ENCODE measurements around the gene TMEM97. TPM values are rescaled to one million over a fixed set of nuclear protein-coding genes. Genes with fewer than 3 reads are reported as not detected.
A peak's percentile ranks its signal among the peaks of the same experiment; 100 is the strongest.

The TMEM97 gene
- total RNA-seq, 2 donors from 2014 or later, result 72.1 to 80.7 TPM

GRCh38 chr17:28317099-28317965 is 1.7 kb upstream of the TMEM97 start:
- H3K9ac ChIP-seq (ENCODE audit: extremely low read depth, low read length, poor library complexity, severe bottlenecking), result no peak overlapping the region
- no peak for TF ChIP-seq CTCF (conservative IDR thresholded peaks at IDR 0.05)
- peaks cover 10% of the 10 kb centered on the region for H3K36me3 Mint-ChIP-seq (ENCODE audit: low read depth)
- peak overlapping the region; percentile 91 for H3K4me3 Mint-ChIP-seq
- no peaks in the 10 kb centered on the region for H3K9me3 Mint-ChIP-seq
- no peak overlapping the region for H3K27ac ChIP-seq (ENCODE audit: low read depth, low read length)
- H3K4me1 Mint-ChIP-seq, result peaks cover 38% of the 10 kb centered on the region
- no peaks in the 10 kb centered on the region for H3K4me1 ChIP-seq (ENCODE audit: control insufficient read depth, insufficient read depth, low read length)
- H3K27ac Mint-ChIP-seq, result no peak overlapping the region
- H3K27me3 Mint-ChIP-seq (ENCODE audit: insufficient read depth), result peaks cover 15% of the 10 kb centered on the region
- DNase-seq, result peak; percentile 72
- no peaks in the 10 kb centered on the region for H3K36me3 ChIP-seq (ENCODE audit: control insufficient read depth, insufficient read depth, low read length)
- no peaks in the 10 kb centered on the region for H3K9me3 ChIP-seq (ENCODE audit: control insufficient read depth, low read length)
- H3K27me3 ChIP-seq (ENCODE audit: control insufficient read depth, insufficient read depth, low read length, poor library complexity, severe bottlenecking), result peaks cover 5% of the 10 kb centered on the region
- whole genome bisulfite sequencing, 2 experiments (ENCODE audit: insufficient coverage in 1 of 2, insufficient read length in 1 of 2), result 77 to 84% methylated on average over 17 to 21 of the region's 21 CpGs
- peak overlapping the region; percentile 94 for H3K4me3 ChIP-seq (ENCODE audit: low read length)

GRCh38 chr17:28317966-28318758 is 838 bp upstream of the TMEM97 start:
- Mint-ChIP-seq H3K27me3 (ENCODE audit: insufficient read depth) (peaks cover 15% of the 10 kb centered on the region), H3K4me3 (peak overlapping the region; percentile 91), H3K36me3 (ENCODE audit: low read depth) (peaks cover 14% of the 10 kb centered on the region), H3K9me3 (no peaks in the 10 kb centered on the region), H3K27ac (peak overlapping the region; percentile 88), H3K4me1 (peaks cover 44% of the 10 kb centered on the region)
- no peaks in the 10 kb centered on the region for H3K4me1 ChIP-seq (ENCODE audit: control insufficient read depth, insufficient read depth, low read length)
- DNase-seq, result peak; percentile 84
- no peaks in the 10 kb centered on the region for H3K9me3 ChIP-seq (ENCODE audit: control insufficient read depth, low read length)
- peak overlapping the region; percentile 94 for H3K4me3 ChIP-seq (ENCODE audit: low read length)
- H3K36me3 ChIP-seq (ENCODE audit: control insufficient read depth, insufficient read depth, low read length), result no peaks in the 10 kb centered on the region
- 12 to 16% methylated on average over 10 to 40 of the region's 40 CpGs for WGBS, 2 experiments (ENCODE audit: insufficient coverage in 1 of 2, insufficient read length in 1 of 2)
- peaks cover 5% of the 10 kb centered on the region for H3K27me3 ChIP-seq (ENCODE audit: control insufficient read depth, insufficient read depth, low read length, poor library complexity, severe bottlenecking)
- no peak for TF ChIP-seq CTCF (conservative IDR thresholded peaks at IDR 0.05)
- no peak overlapping the region for H3K9ac ChIP-seq (ENCODE audit: extremely low read depth, low read length, poor library complexity, severe bottlenecking)
- H3K27ac ChIP-seq (ENCODE audit: low read depth, low read length), result peak overlapping the region; percentile 77

GRCh38 chr17:28319598-28319935 is 567 bp downstream of the TMEM97 start:
- Mint-ChIP-seq H3K27me3 (ENCODE audit: insufficient read depth) (peaks cover 15% of the 10 kb centered on the region), H3K4me3 (peak overlapping the region; percentile 91), H3K36me3 (ENCODE audit: low read depth) (peaks cover 14% of the 10 kb centered on the region), H3K9me3 (no peaks in the 10 kb centered on the region), H3K4me1 (peaks cover 50% of the 10 kb centered on the region), H3K27ac (peak overlapping the region; percentile 93)
- Histone ChIP-seq H3K4me1 (ENCODE audit: control insufficient read depth, insufficient read depth, low read length) (peaks cover 2% of the 10 kb centered on the region), H3K9ac (ENCODE audit: extremely low read depth, low read length, poor library complexity, severe bottlenecking) (peak overlapping the region; percentile 58), H3K4me3 (ENCODE audit: low read length) (peak overlapping the region; percentile 94), H3K36me3 (ENCODE audit: control insufficient read depth, insufficient read depth, low read length) (no peaks in the 10 kb centered on the region), H3K27ac (ENCODE audit: low read depth, low read length) (peak overlapping the region; percentile 71), H3K27me3 (ENCODE audit: control insufficient read depth, insufficient read depth, low read length, poor library complexity, severe bottlenecking) (peaks cover 5% of the 10 kb centered on the region), H3K9me3 (ENCODE audit: control insufficient read depth, low read length) (no peaks in the 10 kb centered on the region)
- no peak for DNase-seq
- 0 to 1% methylated on average over 7 of the region's 7 CpGs for WGBS, 2 experiments (ENCODE audit: insufficient coverage in 1 of 2, insufficient read length in 1 of 2)
- TF ChIP-seq CTCF (conservative IDR thresholded peaks at IDR 0.05), result no peak
